GM21576 (cell line): ENCODE data around the gene BDNF.

Experiments
- ATAC-seq: cut with Tn5 transposase; IDR thresholded peaks from one replicate; pipeline ENCODE4 v1.9.1; 2021; ENCODE audit warnings: mild to moderate bottlenecking, moderate library complexity; ENCODE audit not compliant: unreplicated experiment

The BDNF gene

DNA sequence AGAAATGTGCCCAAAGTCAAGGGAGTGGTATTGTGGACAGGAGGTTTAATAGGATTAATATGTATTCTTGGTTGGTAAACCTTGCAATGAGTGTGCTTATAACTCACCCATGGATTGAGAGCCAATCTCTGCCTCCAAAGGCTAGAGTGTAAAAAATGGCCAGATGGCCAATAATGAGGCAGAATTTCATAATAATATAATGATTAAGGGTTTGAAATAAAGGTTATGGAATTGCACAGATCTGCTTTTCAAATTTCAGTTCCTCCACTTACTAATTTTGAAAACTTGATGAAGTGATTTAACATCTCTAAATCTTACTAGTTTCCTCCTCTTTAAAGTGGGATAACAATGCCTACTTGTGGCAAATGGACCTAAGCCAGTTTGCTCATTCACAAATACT is 94.8 kb downstream of the BDNF start:
- no peak for ATAC-seq
